Kidney tubule cell (primary cell): ENCODE measurements around the gene KRT72.

Experiments
- DNase-seq: peaks from one replicate; pipeline ENCODE4 v3.0.0-alpha.2; 2018; ENCODE audit warnings: low spot score

KRT72 gene

DNA sequence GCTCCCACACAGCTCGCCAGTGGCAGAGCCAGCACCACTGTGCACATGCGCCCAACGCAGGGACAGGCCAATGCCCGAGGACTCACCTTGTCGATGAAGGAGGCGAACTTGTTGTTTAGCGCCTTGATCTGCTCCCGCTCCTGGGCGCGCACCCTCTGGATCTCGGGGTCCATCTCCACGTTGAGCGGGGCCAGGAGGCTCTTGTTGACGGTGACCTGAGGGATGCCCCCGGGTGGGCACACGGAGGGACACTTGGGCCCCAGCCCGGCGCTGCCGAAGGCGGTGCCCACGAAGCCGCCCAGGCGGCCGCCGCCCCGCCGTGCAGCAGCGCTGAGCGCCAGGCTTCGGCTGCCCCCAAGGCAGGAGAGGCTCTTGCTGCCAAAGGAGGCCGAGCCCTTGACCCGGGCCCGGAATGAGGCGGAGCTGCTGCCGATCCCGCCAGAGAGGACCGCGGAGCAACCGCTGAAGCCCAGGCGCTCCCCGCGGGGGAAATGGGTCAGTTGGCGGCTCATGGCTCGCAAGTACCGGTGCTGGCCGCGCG, at the start of gene KRT72:
TSS of gene KRT72 (minus strand) at position 523 of the 541 bp plus-strand sequence. CDS start at position 512, 11 bp downstream.
- no peak for DNase-seq

DNA sequence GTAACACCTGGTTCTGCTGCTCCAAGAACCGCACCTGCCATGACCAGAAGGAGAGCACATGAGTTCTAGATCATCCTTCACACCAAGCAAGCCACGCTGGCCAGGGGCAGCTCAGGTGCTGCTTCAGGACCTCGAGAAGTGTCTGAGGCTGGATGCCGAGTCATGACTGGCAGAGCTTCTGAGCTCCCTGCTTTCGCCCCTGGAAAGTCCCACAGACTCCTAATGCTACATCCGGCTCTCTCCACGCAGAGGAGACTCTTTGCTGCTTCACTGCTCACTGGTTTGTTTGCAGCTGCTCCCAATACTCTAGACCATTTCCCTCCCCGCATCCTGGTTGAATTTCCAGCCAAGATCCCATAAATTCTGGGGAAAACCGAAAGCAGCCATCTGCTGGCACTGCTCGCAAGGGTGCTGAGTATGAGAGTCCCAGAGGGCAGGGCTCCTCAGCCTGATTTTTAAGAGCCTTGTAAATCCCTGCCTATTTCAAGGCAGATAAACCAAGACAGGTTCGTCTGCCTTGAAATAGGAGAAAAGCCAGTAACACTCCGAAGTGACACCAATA, 49.3 kb upstream of the KRT72 start:
- peak; percentile 78 for DNase-seq

DNA sequence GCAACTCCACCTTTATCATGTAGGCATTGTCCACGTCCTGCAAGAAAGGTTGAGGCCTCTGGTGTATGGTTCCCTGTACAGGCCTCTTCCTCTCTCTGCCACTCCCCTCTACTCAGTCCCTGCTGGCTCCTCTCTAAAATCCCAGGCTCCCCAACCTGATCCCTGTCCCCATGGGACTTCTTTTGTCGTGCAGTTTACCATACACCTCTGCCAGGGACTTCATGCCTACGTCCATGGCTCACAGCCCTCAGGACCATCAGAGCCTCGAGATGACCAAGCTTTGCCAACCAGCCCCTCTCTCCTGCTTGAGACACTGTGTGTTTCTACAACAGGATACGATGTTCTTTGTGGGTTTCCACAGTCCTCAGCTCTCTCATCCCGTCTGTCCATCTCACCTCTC, 47.8 kb upstream of the KRT72 start:
- DNase-seq = no peak

DNA sequence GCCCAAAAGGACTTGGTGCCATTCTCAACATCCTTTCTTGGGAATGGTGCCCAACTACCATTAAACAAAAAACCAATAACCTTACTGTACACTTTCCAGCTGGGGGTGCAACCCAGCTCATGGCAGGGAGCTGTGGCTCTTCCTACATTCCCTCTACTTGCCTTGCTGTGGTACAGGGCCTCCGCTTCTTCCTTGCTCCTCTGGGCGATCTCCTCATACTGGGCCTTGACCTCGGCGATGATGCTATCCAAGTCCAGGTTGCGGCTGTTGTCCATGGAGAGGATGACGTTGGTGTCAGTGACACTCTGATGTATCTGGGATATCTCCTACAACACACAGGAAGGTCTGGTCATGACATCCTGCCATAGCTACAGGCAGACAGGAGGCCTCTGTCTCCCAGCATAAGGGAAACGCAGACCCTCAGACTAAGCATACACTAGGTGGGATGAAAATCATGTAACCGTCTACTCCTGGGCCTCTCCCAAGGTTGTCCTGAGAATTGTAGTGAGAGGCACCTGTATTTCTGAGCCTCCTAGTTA, 46.8 kb upstream of the KRT72 start:
- no peak for DNase-seq

DNA sequence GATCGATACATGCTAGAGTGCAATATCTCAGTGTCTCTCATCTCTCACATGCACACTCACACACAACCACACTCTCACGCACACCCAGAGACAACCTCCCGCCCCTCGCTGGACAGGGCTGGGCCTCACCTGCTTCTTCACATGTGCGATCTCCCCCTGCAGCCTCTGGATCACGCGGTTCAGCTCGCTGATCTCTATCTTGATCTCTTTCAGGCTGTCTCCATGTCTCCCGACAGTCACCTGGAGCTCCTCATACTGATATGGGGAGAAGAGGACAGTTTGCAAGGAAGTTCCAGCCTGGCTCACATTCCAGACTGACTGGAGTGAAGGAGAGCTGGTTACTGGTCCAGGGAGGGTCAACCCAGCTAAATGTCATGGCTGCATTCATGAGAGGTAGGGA, 46.3 kb upstream of the KRT72 start:
- no peak for DNase-seq

DNA sequence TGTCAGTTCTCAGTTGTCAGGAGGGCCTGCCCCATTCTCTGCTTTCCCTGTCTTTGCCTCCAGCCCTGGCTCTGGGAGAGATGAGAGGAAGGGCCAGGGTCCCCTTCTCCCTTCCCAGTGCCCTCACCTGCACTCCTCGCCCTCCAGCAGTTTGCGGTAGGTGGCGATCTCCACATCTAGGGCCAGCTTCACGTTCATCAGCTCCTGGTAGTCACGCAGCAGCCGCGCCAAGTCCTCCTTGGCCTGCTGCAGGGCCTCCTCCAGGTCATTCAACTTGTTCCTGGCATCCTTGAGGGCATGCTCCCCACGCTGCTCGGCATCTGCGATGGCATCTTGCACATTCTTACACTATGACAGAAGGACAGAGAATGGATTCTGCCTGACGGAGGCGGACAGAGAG, 45.4 kb upstream of the KRT72 start:
- no peak for DNase-seq

DNA sequence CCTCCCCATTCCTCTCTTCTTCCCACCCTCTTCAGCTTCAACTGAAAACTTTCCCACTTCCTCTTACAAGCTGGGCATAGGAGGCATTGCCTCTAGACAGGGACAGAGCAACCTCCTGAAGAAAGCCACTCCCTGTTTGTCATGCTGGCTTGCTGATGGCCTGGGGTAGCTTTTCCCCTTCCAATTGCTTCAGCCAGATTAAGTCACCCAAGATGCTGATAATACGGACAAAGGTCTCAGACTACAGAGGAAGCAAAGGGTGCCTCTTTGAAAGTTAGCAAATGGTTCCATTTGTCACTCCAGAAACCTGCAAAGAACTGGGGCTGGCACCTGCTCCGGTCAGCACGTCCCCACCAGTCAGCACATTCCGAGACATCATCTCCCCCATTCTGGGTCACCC, 44.7 kb upstream of the KRT72 start:
- no peak for DNase-seq

DNA sequence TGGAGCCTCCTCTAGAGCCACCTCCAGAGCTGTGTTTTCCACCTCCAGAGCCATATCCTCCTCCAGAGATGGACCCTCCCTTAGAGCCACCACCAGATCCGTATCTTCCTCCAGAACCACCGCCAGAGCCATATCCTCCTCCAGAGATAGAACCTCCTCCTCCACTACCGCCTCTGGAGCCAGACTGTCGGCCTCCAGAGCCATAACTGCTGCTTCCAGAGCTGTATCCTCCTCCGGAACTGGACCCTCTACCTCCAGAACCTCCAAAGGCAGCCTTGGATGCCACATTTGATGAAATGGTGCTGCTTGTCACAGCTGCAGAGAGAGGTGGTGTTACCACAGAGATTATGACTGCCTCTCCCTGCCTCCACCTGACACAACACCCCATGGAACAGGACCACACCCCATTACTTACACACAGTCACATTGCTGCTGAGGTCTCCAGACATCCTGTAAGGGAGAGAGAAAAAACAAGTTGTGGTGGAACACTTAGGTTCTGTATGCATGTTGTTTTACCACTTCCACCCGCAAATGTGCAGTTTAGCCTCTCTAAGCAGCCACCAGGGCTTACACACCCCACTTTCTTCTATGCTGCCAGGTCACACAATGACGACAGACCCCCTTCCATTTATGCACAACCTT, 44.0 kb upstream of the KRT72 start:
- no peak for DNase-seq

DNA sequence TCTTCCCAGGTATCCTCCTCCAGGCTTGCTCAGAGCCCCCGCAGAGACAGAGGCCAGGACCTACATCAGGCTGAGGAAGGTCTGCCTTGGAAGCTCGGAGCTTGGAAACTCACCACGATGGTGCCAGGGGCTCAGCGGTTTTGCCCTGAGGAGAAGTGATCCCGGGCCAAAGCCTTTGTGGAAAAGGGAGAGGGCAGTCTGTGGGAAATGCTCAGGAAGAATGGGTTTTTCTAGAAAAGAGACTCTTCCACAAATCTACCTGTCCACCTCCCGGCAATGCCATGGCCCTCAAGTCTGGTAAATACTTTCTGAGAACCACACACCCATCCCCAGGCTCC, 42.8 kb upstream of the KRT72 start:
- DNase-seq = no peak

DNA sequence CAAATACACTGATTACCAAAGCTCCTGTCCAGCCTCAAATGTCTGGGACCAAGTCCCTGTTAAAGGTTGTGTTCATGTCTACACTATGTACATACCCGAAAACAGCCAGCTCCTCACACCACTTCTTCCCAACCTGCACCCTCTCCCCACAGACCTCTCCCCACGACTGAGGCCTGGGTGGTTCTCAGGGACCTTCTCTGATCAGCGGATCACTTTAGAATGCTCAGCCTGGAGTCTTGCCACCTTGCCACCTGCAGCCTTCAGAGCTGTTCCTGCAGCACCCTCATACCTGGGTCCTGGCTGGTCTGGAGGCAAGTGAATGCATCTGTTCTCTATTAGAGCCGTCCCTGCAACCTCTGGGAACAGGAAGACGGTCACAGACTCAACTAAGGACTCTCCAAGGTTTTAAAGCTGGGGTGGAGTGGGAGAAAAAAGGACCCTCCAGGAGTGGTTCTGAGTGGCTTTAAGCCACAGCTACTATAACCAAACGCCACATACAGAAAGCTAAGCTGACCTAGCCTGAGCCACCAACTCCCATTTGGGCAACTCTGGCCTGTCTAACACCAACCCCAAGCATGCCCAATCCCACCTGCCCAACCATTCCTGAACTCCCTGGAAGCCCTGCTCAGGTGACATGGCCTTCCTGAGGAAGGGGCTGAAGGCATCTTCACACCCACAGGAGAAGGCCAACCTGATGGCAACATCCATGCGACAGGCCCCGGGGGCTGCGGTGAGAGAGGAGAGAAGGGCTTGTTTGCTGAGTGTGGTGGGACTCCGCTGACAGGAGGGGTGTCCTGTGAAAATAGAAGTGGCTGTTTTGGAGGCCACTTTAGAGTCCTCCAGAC, 42.2 kb upstream of the KRT72 start:
- no peak for DNase-seq

DNA sequence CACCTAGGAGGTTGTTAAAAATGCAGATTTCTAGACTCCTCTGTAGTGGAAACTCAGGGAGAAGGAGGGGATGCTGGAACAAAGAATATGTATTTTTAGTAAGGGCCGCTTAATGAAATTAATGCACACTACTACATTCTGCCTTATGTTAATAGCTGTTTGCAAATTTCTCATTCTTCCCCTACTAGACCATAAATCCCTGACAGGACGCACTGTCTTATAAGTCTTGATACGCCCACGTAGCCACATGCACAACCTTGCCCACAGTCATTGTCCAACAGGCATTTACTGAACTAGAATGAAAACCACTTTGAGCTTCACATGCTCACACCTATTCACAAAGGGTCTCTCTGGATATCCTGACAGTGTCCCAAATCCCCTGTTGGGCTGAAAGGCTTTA, 40.2 kb upstream of the KRT72 start:
- DNase-seq = no peak

DNA sequence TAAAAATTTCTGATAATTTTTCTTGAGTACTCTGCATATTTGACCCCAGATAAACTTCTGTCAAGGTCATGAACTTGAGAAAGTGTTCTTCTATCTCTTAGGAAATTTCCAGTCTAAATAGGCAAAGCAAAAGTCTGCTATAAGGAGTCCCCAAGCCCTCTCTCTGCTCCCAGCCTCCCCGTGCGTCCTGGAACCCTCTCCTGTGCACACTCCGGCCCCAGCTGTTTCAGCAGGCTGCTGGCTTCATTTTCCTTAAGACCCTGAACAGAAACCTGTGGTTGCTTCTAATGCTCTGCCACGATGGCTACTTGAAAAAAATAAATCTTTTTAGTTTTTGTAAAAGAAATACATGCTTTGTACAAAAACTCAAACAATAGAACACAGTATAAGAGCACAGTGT, 36.0 kb upstream of the KRT72 start:
- DNase-seq = no peak

DNA sequence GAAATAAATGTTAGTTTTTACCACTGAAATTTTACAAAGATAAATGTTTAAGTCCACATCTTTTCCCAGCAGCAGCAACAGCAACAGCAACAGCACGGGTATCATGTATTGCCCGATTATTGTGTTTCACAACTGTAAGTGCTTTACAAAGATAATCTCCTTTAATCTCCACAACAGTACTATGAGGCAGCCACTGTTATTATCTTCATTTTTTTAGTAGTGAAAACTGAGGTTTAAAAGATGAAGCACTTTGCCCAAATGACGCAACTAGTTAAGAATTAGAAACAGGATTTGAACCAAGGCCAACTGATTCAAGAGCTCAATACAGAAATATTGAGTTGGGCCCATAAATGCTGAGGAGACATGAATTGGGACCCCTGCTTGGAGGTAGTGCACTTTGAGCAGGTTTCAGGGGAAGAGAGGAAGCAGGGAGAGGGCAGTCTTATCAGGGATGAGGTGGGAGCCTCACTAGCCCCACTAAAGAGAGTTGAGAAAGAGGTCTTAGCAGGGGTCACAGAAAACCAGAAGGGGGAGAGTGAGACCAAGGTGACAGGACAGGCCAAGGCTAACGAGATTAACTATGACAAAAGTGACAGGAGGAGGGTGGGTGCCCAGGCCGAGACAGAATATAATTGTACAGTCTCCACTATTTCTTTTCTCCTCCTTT, 35.5 kb upstream of the KRT72 start:
- DNase-seq = no peak

DNA sequence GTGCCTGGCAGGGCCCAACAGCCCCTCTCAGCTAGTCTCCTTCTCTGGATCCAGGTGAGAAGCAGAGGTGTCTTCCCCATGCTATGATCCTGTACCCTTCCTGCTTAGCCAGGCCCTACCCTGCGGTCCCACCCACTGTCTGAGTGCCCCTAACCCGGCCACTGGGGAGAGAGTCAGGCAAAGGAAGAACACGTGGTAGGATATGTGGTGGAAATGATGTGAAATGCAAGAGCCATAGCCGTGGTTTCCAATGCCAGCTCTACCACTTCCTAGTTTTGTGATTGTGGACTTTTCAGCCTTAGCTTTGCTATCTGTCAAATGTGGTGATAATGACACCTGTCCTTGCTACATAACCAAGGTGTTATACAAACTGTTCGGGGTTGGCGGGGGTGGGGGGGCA, 34.9 kb upstream of the KRT72 start:
- no peak for DNase-seq

DNA sequence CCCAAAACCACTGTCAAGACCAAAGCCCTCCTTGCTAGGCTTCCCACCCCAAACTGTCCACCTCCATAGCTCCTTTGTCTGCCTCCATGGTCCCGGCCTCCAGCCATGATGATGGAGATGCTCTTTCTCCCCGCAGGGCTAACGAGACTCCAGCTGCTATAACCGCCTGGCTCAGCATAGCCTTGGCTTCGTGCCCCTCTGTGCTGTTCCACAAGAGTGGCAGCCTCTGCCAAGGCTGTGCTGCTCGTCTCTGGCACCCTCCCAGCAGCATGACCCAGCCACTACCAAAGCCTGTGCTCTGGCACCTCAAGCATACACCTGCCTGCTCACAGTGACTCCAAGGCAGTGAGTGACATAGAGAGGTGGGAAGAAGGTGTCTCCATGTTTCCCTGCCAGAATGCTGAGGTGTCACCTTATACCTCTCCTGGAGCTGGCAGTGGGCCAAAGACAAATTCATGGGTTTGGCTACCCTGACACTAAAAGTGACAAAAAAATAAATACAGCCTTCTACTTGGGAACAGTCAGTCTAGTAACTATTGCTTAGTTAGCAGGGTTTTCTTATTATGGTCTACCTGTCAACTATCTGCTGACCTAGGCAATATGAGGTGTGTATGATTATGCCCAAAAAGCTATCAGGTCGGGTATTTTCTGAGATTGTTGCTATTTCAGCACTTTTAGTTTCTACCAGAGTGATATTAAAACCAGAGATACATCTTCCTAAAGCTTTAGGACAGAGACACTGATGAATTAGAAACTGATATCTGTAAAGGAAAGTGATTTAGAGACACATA, 33.2 kb upstream of the KRT72 start:
- DNase-seq = no peak

DNA sequence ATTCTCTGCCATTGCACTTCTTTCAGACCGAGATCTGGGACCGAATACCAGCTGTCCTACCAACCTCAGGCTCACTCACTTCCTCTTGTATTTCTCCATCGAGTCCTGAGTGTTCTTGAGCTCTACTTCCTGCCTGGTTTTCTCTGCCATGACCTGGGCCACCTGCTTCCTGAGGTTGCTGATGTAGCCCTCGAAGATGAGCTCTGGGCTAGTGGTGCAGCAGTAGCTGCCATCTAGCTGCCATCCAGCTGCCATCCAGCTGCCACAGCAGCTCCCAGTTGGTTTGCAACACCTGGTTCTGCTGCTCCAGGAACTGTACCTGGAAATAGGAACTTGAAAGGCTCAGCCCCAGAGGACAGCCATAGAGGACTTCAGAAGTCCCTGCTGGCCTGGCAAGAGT, 32.1 kb upstream of the KRT72 start:
- no peak for DNase-seq

DNA sequence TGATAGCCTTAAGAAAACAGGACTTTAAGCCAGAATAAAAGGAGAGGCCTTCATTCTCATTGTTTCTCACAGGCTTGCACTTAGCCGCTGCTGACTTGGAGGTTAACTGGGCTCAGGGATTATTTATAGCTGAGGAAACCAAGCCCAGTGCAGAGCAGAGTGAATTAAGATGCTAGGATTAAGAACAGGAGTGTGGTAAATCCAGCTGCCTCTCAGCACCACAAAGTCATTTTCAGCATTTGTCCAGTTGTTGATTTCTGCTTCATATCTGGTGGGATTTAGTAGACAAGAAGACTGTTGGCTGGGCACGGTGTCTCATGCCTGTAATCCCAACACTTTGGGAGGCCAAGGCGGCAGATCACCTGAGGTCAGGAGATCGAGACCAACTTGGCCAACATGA, 31.4 kb upstream of the KRT72 start:
- DNase-seq = no peak

DNA sequence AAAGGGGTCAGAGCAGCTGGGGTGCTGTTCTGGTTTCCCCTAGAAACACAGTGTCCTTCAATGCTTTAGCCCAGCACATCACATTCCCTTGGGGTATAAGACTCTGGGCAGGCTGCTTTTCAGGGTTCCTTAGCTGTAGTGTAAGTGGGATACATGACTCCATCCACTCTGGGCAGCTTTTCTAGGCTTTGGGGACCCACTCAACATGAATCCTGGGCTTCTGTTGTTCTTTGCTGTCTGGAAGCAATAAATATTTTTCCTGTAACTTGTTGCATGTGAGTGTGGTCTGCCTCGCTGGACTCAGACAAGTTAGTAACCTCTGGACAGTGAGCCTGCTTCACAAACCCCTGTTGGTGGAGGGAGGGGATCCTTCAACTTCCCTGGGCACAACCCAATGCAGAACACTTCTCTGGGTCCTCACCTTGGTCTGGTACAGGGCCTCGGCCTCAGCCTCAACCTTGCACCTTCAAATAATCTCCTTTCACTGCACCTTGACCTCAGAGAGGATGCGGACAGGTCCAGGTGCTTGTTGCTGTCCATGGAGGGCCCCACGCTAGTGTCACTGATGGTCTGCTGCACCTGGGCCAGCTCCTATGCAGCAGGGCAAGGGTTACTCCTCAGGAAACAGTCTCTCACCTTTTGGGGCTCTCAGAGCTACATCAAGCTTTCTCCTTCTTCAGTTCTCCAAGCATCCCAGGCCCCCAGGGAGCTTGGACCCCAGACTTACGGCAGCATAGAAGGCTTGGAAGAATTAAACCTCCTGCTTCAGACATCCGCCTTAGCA, 30.6 kb upstream of the KRT72 start:
- no peak for DNase-seq

DNA sequence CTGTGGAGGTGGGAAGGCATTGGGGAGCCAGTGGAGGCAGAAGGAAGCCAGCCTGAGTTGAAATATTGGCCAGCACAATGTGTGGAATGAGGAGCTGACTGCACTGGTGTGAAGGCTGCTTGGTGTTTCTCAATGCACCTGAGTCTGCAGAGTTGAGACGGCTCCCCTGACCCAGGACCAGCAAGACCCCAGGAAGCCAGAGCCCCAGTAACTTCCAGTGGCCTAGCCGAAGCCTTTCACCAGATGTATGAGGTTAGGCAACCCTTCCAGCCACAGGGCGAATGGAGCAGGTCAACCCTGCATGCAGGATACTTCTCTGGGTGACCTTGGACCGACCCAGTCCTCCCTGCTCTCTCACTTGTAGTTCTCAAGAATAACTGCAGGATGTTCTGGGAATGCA, 30.0 kb upstream of the KRT72 start:
- no peak for DNase-seq

DNA sequence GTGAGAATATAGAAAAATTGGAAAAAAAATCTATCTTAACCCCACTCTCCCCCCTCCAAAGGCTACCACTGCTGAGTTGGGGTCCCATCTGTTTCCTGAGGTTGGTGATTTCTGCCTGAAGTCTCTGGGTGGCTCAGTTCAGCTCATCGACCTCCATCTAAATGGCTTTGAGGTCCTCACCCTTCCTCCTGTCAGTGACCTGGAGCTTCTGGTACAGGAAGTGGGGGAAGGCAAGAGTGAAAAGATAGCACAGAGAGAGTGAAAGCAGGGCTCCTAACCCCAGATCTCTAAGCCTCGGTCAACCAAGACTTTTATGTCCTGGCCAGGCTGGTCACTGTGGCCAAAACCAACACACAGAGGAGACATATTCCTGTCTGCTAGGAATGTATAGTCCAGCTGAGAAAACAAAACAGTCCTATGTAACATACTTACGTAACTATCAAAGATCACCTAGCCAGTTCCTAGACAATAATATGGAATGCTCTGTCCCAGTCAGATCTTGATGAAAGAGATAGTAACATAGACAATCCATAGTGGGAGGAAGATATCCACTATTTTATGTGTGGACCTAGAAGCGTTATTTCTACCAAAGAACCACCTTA, 29.4 kb upstream of the KRT72 start:
- DNase-seq = no peak
